Stimulated activated CD8-positive, alpha-beta memory T cell treated with anti-CD3 and anti-CD28 coated beads, Interleukin-15, amount 100 ng/mL, for 1 hour (primary cell): Measurements from ENCODE around the gene KRTAP5-1.
A peak's percentile ranks its signal among the peaks of the same experiment; 100 is the strongest.
"Not testable (repeated sequence)": the region's sequence is repeated elsewhere in the genome, so short reads cannot be mapped to it uniquely, and the experiment has no call there.

Source experiments
- DNase-seq: peaks from one replicate; pipeline ENCODE4 v3.0.0-alpha.2; 2020; ENCODE audit warnings: low read depth

Gene KRTAP5-1, protein sequence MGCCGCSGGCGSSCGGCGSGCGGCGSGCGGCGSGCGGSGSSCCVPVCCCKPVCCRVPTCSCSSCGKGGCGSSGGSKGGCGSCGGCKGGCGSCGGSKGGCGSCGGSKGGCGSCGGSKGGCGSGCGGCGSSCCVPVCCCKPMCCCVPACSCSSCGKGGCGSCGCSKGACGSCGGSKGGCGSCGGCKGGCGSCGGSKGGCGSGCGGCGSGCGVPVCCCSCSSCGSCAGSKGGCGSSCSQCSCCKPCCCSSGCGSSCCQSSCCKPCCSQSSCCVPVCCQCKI

DNA sequence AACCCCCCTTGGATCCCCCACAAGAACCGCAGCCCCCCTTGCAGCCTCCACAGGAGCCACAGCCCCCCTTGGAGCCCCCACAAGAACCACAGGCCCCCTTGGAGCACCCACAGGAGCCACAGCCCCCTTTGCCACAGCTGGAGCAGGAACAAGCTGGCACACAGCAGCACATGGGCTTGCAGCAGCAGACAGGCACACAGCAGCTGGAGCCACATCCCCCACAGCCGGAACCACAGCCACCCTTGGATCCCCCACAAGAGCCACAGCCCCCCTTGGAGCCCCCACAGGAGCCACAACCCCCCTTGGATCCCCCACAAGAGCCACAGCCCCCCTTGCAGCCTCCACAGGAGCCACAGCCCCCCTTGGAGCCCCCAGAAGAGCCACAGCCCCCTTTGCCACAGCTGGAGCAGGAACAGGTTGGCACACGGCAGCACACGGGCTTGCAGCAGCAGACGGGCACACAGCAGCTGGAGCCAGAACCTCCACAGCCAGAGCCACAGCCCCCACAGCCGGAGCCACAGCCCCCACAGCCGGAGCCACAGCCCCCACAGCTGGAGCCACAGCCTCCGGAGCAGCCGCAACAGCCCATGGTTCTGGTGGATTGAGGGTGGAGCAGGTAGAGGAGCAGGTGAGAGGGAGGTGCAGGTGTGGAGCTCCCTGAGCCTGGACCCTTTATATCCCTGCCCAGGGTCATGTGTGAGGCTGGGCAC, at the start of gene KRTAP5-1:
KRTAP5-1 (minus strand) TSS at position 623 of the 710 bp plus-strand sequence; CDS start at position 589, 34 bp downstream.
- not testable (repeated sequence) for DNase-seq

DNA sequence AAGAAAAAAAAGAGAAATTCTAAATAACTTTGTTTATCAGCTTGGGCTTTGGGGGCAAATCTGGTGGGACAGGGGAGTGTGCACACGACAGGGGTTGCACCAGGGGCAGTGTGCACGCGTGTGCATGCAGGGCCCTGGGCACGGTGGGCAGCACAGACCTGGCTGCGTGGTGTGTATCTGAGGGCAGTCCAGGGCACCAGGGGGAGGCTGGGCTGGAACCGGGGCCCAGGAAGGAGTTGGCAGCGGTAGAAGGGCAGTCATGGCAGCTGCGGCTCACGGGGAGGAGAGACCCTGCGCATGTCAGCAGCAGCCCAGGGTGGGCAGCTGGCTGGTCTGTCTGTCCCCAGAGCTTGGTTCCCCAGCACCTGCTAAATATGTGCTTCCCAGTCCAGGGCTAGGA, 48.8 kb upstream of the KRTAP5-1 start:
- no peak for DNase-seq

DNA sequence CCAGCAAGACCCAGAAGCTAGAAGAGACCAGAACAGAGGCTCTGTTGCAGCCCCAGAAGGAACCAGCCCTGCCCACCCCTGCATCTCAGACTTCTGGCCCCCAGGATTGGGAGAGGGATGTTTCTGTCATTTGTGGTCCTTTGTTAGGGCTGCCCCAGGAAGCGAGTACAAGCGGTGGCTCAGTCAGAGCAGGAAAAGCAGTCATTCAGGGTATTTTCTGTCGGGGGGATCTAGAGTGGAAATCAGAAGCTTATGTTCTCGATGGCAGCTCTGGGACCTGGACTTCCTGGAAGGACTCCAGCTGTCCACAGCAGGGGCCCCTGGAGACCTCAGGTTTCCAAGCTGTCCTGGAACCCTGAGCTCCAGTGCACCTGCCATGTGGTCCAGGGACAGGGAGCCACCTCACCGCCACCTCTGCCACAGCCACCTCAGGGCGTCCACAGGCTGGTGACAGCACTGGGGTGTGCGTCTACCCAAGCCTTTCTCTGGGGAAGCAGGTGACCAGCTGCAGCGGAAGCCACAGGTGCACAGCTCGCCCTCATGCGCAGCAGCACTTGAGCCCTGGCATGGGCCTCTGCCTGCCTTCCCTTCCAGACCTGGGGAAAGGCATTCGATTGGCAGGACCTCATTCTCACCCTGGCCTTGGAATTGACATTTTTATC, 47.1 kb upstream of the KRTAP5-1 start:
- no peak for DNase-seq

DNA sequence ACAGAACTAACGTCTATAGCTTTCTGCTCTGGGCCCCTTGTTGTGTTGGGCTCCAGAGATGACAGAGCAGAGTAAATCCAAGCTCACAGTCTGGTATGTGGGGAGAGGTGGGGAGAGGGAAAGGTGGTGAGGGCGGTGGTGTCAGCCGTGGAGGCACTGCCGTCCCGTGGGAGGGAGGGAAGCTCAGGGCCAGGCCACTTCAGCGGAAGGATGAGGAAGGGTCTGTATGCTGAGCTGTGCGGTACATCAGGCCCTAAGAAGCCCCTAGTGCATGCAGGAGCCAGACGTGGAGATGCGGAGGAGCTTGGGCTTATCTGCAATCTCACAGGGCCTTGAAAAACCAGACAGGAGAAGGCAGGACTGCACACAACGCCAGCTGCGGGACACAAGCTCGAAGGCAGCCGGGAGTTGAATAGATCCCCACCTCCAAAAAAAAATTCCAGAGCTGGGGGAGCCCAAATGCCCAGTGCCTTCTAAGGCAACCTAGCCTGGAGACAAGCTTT, 46.0 kb upstream of the KRTAP5-1 start:
- DNase-seq, result no peak

DNA sequence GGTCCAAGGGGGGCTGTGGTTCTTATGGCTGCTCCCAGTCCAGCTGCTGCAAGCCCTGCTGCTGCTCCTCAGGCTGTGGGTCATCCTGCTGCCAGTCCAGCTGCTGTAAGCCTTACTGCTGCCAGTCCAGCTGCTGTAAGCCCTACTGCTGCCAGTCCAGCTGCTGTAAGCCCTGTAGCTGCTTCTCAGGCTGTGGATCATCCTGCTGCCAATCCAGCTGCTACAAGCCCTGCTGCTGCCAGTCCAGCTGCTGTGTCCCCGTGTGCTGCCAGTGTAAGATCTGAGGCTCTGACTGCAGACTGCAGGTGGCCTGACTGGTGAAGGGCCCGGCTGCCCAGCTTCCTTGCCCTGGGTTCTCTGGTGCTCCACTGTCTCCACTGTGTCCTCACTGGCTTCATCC, 45.2 kb upstream of the KRTAP5-1 start:
- no peak for DNase-seq

DNA sequence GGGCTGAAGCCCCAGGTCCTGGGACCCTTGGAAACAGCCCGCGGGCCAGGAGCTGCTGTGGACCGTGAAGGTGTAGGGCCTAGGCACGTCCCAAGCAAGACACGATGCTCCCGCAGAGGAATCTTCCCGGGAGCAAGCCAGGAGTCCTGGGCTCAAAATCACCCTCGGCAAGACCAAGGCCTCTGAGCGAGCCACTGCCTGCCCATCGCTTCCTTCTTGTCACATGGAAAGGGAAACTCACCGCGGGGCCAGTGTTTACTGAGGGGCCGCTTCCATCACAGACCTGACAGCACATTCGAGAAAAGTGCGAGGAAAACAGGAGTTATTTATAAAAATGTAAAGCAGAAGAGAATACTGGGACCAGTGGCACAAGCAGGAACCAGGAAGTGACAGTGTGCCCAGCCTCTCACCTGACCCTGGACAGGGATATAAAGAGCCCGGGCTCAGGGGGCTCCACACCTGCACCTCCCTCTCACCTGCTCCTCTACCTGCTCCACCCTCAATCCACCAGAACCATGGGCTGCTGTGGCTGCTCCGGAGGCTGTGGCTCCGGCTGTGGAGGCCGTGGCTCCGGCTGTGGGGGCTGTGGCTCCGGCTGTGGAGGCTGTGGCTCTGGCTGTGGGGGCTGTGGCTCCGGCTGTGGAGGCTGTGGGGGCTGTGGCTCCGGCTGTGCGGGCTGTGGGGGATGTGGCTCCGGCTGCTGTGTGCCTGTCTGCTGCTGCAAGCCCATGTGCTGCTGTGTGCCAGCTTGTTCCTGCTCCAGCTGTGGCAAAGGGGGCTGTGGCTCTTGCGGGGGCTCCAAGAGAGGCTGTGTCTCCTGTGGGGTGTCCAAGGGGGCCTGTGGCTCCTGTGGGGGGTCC, 44.5 kb upstream of the KRTAP5-1 start, which contains the start of gene KRTAP5-5:
KRTAP5-5 (plus strand) TSS at position 450 of the 860 bp plus-strand sequence; CDS start at position 516, 66 bp downstream.
- no peak for DNase-seq

DNA sequence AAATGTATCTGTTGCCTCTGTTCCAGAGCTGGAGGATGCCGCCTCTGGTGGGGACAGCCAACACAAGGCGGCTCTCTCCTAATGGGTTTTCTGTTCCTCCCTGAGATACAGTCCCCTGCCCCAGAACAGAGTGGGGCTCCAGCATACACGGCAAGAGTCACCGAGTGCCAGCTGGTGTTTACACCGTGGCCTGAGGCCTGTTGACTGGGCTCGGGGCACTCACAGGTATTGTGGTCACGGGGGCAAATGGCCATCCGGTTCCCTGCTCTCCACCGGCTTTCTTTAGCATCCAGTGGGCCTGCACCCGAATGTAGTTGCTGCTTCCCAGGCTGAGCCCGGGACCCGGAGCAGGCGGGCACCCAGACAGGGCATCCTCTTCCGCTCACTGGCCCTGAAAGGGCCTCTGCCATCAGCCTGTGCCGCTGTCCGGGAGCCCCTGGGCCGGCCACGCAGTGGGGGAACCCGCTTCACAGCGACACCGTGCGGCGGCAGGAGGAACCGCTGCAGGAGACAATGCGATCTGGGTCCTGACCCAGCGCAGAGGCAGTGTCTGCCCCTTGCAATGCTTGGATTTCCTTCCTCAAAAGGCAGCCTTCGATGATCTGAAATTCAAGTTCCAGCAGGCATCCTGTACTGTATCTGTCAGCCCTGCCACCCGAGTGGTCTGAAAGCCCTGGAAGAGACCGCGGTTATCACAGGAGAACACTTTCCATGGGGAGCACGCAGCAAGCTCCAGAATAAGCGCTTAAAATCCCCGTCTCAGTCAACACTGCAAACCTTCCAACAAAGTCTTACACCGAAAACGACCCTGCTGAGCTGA, 43.6 kb upstream of the KRTAP5-1 start:
- DNase-seq, result peak; percentile 26

DNA sequence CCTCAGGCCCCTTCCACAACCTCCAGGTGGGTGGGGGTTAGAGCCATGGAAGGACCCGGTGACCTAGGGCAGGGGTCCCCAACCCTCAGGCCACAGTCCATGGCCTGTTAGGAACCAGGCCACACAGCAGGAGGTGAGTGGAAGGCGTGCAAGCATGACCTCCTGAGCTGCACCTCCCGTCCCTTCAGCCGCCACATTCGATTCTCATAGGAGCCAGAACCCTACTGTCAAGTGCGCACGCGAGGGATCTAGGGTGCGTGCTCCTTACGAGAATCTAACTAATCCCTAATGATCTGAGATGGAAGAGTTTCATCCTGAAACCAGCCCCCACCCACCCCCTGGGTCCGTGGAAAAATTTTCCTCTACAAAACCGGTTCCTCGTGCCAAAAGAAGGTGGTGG, 40.5 kb upstream of the KRTAP5-1 start:
- no peak for DNase-seq

DNA sequence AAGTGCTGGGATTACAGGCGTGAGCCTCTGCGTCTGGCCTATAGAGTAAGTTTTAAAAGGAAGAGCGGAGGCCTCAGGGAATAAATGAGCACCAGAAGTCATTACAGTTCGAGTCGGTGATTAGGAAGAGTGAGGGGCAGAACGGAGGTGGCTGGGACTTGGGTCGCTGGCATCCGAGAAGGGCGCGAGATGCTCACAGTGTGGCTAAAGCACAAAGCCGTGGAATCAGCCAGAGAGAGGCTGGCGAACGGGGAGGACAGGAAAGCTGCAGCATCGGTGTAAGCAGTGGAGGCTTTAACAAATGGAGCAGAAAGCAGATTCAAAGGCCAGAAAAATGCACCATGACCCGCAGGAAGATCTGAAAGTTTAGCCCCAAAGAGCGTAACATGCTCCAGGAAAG, 39.5 kb upstream of the KRTAP5-1 start:
- no peak for DNase-seq

DNA sequence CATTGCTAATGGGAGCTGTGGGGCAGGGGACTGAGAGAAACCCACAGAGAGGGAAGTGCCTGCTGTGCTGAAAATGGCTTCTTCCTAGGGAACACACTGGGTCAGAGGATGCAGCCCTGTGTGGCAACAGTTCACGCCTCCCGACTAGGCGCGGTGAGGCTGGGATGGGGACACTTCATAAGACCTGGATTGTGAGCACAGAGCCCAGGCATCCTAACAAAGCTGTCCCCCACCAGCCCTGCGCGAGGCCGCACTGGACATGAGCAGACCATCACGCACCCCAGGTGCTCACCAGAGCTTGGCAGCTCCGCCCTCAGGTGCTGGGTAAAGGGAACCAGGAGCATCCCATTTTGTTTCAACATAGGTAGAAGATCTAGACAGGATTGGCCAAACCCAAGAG, 38.6 kb upstream of the KRTAP5-1 start:
- no peak for DNase-seq

DNA sequence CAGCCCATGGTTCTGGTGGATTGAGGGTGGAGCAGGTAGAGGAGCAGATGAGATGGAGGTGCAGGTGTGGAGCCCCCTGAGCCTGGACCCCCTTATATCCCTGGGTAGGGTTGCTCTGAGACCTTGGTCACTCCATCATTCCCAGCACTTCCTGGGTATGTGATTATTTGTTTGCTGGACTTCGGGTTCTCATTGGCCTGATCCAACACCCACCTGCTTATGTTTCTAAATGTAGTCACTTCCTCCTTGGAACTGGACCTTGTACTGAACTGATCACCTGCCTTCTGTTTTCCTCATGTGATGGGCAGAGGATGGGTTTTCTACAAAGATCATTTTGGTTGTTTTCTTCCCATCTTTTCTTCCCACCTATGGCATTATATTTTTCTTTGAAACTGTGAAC, 37.0 kb upstream of the KRTAP5-1 start, which contains the start of gene KRTAP5-4:
KRTAP5-4 (minus strand) TSS at position 53 of the 400 bp plus-strand sequence; CDS start at position 8, 45 bp downstream.
- no peak for DNase-seq

DNA sequence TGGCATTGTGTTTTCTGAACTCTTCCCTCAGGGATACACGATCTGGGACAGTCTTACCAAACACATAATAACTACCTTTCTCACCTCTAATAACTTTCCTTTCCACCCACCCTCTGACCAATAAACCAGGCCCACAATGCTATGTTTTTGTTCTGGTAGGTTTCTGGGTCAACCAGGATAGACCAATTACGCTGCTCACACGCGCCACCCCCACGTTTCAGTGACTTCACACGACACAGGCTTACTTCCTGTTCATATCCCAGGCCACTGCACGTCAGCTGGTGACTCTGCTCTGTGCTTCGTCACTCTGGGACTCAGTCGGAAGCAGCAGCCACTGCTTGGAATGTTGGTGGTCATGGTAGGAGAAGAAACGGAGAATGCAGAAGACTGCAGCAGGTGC, 34.4 kb upstream of the KRTAP5-1 start:
- no peak for DNase-seq

DNA sequence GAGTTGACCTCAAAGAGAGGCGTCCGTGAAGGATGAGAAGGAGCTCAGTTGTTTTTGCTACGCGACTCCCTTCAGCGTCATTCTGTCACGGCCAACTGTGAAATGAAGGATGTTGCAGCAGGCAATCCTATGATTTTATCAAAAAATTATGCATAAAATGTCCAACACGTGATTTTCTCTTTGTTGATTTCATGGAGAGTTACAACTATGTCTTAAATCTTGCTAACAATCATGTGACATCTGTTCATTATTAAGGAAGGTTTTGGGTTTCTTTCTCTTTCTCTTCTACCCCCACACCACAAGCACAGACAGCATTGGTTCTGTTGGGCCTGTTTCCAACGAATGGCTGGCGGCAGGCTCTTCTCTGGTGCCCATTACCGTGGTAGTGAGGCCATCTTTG, 33.1 kb upstream of the KRTAP5-1 start:
- DNase-seq, result no peak

DNA sequence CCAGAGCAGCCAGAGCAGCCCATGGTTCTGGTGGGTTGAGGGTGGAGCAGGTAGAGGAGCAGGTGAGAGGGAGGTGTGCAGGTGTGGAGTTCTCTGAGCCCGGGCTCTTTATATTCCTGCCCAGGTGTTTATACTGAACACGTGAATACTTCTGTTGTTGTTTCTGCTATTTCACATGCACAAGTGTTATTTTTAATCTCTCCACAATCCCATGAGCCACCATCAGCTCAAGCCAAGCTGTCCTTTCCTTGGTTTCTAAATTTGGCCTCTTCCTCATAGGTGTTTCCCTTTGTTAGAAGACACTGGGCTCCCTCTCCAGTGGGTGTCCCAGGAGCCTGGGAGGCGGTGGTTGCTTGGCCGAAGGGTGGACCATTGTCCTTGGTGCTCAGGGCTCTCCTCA, 23.3 kb upstream of the KRTAP5-1 start, which contains the start of gene KRTAP5-3:
KRTAP5-3 (minus strand) TSS at position 101 of the 400 bp plus-strand sequence; CDS start at position 23, 78 bp downstream.
- no peak for DNase-seq

DNA sequence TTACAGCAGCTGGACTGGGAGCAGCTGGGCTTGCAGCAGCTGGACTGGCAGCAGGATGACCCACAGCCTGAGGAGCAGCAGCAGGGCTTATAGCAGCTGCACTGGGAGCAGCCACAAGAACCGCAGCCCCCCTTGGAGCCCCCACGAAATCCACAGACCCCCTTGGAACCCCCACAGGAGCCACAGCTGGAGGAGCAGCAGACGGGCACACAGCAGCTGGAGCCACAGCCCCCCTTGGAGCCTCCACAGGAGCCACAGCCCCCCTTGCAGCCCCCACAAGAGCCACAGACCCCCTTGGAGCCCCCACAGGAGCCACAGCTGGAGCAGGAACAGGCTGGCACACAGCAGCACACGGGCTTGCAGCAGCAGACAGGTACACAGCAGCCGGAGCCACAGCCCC, 22.8 kb upstream of the KRTAP5-1 start:
- DNase-seq, result not testable (repeated sequence)

DNA sequence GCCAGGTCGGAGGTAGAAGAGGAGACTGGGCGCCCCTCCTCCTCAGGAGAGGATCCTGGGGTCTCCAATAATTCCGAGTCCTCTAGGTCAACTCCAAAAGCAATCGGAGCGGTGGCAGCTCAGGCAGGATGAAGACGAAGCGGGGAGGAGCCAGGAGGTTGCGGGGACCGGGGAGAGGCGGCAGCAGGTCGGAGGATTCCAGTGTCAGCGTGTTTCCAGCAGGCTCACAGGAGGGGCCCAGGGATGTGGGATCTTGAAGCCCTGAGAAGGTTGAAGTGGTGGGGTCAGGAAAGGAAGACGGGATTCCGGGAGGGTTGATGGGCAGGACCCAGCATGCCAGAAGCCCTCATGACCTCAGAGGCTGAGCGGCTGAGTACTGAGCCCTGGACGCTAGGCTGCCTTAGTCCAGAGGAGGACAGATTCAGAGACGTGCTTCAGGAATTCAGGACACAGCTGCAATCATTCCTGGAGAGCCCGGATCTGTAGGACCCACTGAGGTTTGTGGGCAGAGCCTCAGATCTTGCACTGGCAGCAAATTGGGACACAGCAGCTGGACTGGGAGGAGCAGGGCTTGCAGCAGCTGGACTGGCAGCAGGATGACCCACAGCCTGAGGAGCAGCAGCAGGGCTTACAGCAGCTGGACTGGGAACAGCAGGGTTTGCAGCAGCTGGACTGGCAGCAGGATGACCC, 22.2 kb upstream of the KRTAP5-1 start:
- not testable (repeated sequence) for DNase-seq

DNA sequence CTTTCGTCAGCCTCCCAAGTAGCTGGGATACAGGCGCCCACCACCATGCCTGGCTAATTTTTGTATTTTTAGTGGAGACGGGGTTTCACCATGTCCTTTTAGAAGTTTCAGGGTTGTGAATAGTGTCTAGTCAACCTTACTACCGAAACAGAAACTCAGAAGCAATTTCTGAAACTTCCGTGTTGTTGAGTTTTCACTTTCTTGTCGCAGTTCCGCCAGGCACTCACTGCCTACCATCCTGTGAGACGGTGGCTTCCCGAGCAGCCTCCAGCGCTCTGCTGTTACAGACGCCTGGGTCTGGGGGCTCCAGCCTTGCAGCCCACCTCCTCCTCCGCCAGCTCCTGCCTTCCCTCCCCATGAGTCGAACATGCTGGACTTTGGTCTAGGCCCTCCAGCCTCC, 20.8 kb upstream of the KRTAP5-1 start:
- not testable (repeated sequence) for DNase-seq

DNA sequence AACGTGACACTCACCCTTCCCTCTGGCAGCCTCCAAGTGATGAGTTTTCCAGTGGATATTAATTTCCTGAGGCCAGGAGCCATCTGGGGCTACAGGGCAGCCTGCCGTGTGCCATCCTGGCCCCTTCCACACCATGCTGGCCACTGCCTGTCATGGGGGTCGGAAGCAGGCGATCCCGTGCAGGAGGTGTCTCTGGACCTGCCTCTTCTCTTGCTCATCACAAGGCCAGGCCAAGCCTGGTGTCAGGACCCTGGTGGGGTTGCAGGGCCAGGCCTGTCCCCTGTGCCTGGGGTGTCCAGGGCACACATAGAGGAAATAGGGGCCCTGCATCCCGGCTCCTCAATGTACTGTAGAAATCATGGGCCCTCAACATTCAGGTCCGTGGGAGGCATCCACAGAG, 19.6 kb upstream of the KRTAP5-1 start:
- no peak for DNase-seq

DNA sequence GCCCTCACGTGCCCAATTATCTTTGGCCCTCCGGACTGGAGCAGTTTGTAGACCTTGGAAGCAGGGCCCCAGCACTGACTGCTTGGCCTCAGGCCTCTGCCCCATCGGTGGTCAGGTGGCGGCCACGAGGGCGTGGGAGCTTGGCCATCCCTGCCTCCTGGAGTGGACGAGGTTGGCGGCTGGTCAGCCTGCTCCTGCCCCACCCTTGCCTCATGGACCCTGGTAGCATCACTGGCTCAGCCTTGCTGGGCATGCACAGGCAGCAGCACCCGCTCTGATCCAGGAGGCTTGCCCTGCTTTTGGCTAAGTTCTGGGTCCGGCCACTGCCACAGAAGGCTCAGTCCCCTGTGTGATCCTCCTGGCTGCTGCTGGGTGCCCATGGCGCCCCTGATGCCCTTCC, 19.1 kb upstream of the KRTAP5-1 start:
- DNase-seq, result no peak

DNA sequence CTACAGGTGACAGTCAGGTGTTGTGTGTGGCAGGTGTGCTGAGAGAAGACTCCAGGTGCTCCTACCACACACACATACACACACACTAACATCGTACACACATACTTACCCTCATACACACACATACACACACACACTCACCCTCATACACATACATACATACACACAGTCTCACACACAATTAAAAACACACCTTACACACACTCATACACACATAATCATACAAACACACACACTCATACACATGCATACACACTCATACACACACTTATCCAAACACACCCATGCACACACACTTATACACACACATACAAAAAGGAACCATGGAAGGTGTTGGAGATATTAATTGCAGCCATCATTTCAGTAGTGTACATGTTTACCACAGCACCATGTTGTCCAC, 18.5 kb upstream of the KRTAP5-1 start:
- no peak for DNase-seq
